Stimulated activated CD4-positive, alpha-beta T cell treated with anti-CD3 and anti-CD28 coated beads, Interleukin-4, amount 100 ng/mL, for 24 hours (primary cell): ENCODE results near the gene MSLN.

Experiments
- DNase-seq: peaks from one replicate; pipeline ENCODE4 v3.0.0-alpha.2; 2020

MSLN gene

DNA sequence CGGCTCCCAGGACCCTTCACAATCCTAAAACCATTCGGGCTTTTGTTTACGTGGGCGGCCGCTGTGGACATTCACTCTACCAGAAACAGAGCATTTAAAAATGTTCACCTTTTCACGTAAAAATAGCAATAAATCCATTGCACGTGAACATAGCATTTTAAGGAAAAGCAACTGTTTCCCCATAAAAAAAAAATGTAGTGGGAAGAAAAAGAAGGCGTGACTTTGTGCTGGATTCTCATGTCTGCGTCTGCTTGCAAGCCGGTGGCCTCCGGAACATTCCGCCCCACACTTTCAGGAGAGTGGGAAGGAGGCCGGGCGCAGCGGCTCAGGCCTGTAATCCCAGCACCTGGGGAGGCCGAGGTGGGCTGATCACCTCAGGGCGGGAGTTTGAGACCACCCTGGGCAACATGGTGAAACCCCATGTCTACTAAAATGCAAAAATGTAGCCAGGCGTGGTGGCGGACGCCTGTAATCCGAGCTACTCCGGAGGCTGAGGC is 53.4 kb downstream of the MSLN start:
- no peak for DNase-seq

DNA sequence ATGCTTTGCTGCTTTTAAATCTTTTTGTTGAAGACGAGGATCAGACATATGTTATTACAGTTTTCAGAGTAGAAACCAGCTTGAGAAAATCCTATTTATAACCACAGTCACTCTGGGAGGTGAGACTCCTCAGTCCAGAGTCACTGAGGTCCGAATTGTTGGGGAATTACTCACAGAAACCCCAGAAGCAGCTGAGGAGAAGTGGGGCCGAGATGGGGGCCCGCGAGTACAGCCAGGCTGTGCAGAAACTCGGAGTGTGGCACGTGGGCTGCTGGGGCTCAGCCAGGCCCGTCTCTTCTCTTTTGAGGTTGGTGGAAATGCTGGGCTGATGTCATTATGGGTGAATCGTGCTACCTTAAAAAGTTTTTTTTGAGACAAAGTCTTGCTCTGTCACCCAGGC is 54.4 kb downstream of the MSLN start:
- DNase-seq, result no peak

DNA sequence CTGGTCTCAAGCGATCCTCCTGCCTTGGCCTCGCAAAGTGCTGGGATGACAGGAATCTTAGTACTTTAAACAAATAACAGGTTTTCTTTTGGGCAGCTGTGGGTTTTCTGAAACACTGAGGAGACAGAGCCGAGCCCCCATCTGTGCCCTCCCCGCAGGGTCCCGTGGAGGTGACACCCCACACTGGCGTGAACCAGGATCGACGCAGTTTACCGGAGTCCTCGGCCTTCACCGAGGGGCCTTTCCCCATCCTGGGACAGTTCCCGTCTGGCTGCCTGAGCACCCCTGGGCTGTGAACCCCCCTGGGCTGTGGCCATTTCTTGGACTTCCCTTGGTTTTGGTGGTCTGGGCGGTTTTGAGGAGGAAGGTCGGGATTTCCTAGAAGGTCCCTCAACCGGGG is 55.3 kb downstream of the MSLN start:
- no peak for DNase-seq

DNA sequence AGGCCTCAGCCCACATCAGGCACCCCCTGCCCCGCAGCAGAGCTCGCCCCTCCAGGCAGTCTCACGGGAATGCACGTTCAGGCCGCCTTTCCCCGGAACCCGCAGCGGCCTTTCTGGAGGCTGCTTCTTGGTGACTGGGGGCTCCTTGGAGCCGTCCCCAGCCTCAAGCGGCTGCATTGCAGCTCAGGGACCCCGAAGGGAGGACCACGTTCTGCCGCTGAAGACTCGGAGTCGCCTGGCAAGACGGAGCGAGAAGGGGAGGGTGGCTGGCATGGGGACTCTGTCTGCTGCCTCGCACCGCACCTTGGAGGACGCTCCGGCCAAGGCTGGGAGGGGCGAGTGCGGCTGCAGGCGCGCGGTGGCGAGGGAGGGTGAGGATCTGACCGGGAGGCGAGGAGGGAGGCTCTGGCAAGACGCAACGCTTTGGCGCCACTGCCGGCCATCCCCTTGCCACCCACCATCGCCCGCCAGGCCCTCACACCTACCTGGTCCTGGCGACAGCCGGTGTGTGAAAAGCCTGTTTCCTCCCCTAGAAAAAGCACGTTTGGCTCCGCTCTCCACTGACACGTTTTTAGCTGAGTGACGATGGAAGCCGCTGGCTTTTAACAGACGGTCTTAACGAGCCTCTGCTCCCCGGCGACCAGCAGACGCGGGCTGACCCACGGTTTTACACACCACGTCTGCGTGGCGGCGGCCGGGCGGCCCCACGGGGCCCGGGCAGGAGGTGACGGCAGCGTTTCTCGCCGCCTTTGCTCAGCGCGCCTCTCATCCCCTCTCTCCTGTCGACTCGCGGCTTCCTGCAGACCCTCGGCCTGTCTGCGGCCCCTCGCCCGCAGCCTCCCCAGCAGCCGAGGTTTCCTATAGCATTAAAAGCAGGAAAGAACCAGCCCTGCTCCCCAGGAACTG is 56.7 kb downstream of the MSLN start:
- DNase-seq, result no peak

DNA sequence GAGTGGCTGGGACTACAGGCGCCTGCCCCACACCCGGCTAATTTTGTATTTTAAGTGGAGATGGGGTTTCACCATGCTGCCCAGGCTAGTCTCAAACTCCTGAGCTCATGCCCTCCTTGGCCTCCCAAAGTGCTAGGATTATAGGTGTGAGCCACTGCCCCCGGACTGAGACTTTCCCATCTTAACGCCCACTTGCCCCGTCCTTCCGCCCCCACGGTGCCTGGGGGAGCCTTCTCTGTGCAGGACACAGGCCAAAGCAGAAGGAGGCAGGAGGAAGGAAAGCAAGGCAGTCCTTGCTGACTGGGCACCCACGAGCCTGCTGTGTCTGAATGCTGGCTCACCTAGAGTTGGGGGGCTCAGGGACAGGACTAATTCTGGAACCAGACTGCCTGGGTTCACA is 57.6 kb downstream of the MSLN start:
- no peak for DNase-seq
